ENCODE data around the gene ST3GAL6. TPM values are rescaled to one million over a fixed set of nuclear protein-coding genes. Genes with fewer than 3 reads are reported as not detected.

Gene ST3GAL6
- total and polyA plus RNA-seq, 2 donors (not counting 3 experiments of a cell fraction or from before 2014, with no cell fraction given) = 13.2 to 35.9 TPM

- no peaks in the 10 kb centered on the region for H3K27me3 ChIP-seq (ENCODE audit: control insufficient read depth in 2 of 2, insufficient read depth in 2 of 2, low read length in 2 of 2)
- dilution Hi-C loops (cut with MboI; ENCODE audit: extremely low pct_ligation_motif_present, low sequenced_read_pairs) = no loop called here
- no peak overlapping the region for H3K9ac ChIP-seq (replicated peaks; ENCODE audit: extremely low read depth, insufficient read depth, low read length)
- POLR2A ChIA-PET = interaction anchor here (1.1 kb wide), 1 partner anchor 15 kb away, joined by 3 read pairs; no protein-coding TSS in a partner anchor
- H3K9me3 ChIP-seq (replicated peaks; ENCODE audit: control insufficient read depth, insufficient read depth, low read length) = no peaks in the 10 kb centered on the region
- BruUV-seq (replicated peaks) = no TSS peak
- TF ChIP-seq POLR2AphosphoS5 (IDR thresholded peaks at IDR 0.05; ENCODE audit: insufficient read depth, low read depth, low read length) (no peak), FOS (IDR thresholded peaks at IDR 0.05; ENCODE audit: borderline replicate concordance, insufficient read depth, low read length) (no peak), MYC (IDR thresholded peaks at IDR 0.05; ENCODE audit: low read depth, low read length) (no peak), POLR2A (IDR thresholded peaks at IDR 0.05; ENCODE audit: low read depth, low read length) (no peak), GATA2 (IDR thresholded peaks at IDR 0.05; ENCODE audit: insufficient read depth, insufficient read length, low read depth, low read length) (no peak), EZH2 (IDR thresholded peaks at IDR 0.05; ENCODE audit: borderline replicate concordance, low read depth, low read length, severe bottlenecking) (no peak), MAX (IDR thresholded peaks at IDR 0.05; ENCODE audit: insufficient read depth, insufficient read length) (no peak), JUN (IDR thresholded peaks at IDR 0.05; ENCODE audit: borderline replicate concordance, insufficient read depth, insufficient read length, low read depth) (no peak)
- TF ChIP-seq, protein P1, sequence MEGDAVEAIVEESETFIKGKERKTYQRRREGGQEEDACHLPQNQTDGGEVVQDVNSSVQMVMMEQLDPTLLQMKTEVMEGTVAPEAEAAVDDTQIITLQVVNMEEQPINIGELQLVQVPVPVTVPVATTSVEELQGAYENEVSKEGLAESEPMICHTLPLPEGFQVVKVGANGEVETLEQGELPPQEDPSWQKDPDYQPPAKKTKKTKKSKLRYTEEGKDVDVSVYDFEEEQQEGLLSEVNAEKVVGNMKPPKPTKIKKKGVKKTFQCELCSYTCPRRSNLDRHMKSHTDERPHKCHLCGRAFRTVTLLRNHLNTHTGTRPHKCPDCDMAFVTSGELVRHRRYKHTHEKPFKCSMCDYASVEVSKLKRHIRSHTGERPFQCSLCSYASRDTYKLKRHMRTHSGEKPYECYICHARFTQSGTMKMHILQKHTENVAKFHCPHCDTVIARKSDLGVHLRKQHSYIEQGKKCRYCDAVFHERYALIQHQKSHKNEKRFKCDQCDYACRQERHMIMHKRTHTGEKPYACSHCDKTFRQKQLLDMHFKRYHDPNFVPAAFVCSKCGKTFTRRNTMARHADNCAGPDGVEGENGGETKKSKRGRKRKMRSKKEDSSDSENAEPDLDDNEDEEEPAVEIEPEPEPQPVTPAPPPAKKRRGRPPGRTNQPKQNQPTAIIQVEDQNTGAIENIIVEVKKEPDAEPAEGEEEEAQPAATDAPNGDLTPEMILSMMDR (IDR thresholded peaks at IDR 0.05; ENCODE audit: extremely low read depth in 1 of 2, insufficient read depth in 1 of 2, low read depth in 1 of 2, low read length in 2 of 2) = no peak
- H3K4me2 ChIP-seq (ENCODE audit: insufficient read depth, low read length) = no peak overlapping the region
- no peaks in the 10 kb centered on the region for H3K79me2 ChIP-seq (ENCODE audit: control insufficient read depth, insufficient read depth, low read length)
- intact Hi-C loops (cut with micrococcal nuclease) = no loop called here
- H3K4me1 ChIP-seq (ENCODE audit: control insufficient read depth, extremely low read depth, insufficient read depth, low read length) = peaks cover 36% of the 10 kb centered on the region
- CTCF ChIA-PET = interaction anchor here (1.2 to 4.2 kb wide), 6 partner anchors 8 to 180 kb away, joined by 4 to 29 read pairs (median 7); no protein-coding TSS in a partner anchor
- H3K4me3 ChIP-seq (replicated peaks in 1 of 3; ENCODE audit: insufficient read depth in 1 of 3, low read depth in 1 of 3, low read length in 3 of 3) = no peak overlapping the region
- DNase-seq (ENCODE audit: low read depth, low spot score) (no peak), FAIRE-seq (no peak)
- H3K27ac ChIP-seq (ENCODE audit: insufficient read depth, low read depth, low read length) = no peak overlapping the region
- H3K36me3 ChIP-seq (ENCODE audit: control insufficient read depth in 2 of 2, extremely low read depth in 1 of 2, insufficient read depth in 2 of 2, low read length in 2 of 2) = peaks cover 0 to 6% of the 10 kb centered on the region in 2 experiments
- H4K20me1 ChIP-seq (replicated peaks; ENCODE audit: control insufficient read depth, extremely low read depth, insufficient read depth, low read length) = no peaks in the 10 kb centered on the region
- H3K9me1 ChIP-seq (replicated peaks; ENCODE audit: control insufficient read depth, extremely low read depth, insufficient read depth, low read length) = no peaks in the 10 kb centered on the region
- H2AFZ ChIP-seq (ENCODE audit: low read depth, low read length) = no peak overlapping the region
These were observed 14.1 kb downstream of the ST3GAL6 start for GRCh38 chr3:98777286-98777685.

All from endothelial cell of umbilical vein (primary cell).